GM12875 (cell line): ENCODE results near the gene AFMID.

Experiments
- H3K4me3 ChIP-seq: one replicate; pipeline ENCODE4 v1.5.1; 2011; ENCODE audit warnings: low read depth, low read length, control low read depth
- TF ChIP-seq, protein P1 (sequence below): IDR thresholded peaks from 2 replicates; pipeline ENCODE4 v1.5.1; 2011; ENCODE audit warnings: low read depth, mild to moderate bottlenecking, control low read depth, inconsistent platforms, low read length, moderate library complexity, borderline replicate concordance; ENCODE audit not compliant: insufficient read depth

Gene AFMID

DNA sequence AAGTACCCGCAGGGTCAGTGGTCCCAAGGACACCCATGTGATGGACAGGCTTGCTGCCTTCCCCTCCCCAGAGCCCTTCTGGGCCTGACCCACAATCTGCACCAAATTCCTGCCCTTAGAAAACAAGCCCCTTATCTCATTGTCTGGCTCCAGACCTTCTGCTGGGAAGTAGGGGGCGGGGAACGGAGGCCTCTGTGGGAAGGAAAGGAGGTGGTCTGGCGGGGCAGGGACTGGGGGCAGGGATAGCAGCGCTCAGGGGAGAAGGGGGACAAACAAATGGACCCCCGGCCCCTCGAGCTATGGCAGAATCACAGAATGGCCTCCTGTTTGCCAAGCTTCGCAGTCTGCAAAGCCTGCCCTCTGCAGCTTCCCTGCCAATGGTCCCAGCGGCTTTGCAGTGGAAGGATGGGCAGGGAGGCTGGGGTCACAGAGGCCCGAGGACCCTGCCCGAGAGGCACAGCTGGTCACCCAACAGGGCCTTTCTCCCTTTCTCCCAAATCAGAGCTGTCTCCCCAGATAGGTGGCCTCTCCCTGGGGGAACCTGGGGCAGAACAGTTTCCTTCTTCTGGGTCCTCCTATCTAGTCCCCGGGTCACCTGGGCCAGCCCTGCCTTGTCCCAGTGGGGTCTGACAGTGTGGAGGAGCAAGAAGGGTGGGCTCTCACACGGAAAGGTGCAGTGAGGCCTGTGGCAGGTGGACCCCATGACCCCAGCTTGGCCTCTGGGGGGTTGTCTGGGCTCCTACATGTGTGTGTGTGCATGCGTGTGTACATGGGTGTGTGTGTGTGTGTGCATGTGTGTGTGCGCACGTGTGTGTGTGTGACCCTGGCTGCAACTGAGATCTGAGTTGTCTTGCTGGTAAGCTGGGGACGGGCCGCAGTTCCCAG lies 69.8 kb downstream of the AFMID start:
- no peak overlapping the region for H3K4me3 ChIP-seq
- TF ChIP-seq, protein P1, sequence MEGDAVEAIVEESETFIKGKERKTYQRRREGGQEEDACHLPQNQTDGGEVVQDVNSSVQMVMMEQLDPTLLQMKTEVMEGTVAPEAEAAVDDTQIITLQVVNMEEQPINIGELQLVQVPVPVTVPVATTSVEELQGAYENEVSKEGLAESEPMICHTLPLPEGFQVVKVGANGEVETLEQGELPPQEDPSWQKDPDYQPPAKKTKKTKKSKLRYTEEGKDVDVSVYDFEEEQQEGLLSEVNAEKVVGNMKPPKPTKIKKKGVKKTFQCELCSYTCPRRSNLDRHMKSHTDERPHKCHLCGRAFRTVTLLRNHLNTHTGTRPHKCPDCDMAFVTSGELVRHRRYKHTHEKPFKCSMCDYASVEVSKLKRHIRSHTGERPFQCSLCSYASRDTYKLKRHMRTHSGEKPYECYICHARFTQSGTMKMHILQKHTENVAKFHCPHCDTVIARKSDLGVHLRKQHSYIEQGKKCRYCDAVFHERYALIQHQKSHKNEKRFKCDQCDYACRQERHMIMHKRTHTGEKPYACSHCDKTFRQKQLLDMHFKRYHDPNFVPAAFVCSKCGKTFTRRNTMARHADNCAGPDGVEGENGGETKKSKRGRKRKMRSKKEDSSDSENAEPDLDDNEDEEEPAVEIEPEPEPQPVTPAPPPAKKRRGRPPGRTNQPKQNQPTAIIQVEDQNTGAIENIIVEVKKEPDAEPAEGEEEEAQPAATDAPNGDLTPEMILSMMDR = no peak
